ENCODE results near the gene KIF26B. TPM values are rescaled to one million over a fixed set of nuclear protein-coding genes. Genes with fewer than 3 reads are reported as not detected.

KIF26B gene
- total RNA-seq, 1 donor from 2014 or later: 3.4 TPM

- no peak for DNase-seq (ENCODE audit: low spot score)
- no peaks in the 10 kb centered on the region for H3K27me3 Mint-ChIP-seq (ENCODE audit: unreplicated experiment)
- H3K9me3 Mint-ChIP-seq (ENCODE audit: unreplicated experiment): no peaks in the 10 kb centered on the region
- H3K36me3 Mint-ChIP-seq (ENCODE audit: low read depth, unreplicated experiment): no peaks in the 10 kb centered on the region
- H3K4me3 Mint-ChIP-seq (ENCODE audit: unreplicated experiment): no peak overlapping the region
- no peak for TF ChIP-seq CTCF (IDR thresholded peaks at IDR 0.05; ENCODE audit: unreplicated experiment)
- H3K27ac Mint-ChIP-seq (ENCODE audit: unreplicated experiment): no peak overlapping the region
- H3K4me1 Mint-ChIP-seq (ENCODE audit: unreplicated experiment): no peaks in the 10 kb centered on the region
Observed at GRCh38 chr1:245393694-245394093, 238.9 kb downstream of the KIF26B start.

DNA sequence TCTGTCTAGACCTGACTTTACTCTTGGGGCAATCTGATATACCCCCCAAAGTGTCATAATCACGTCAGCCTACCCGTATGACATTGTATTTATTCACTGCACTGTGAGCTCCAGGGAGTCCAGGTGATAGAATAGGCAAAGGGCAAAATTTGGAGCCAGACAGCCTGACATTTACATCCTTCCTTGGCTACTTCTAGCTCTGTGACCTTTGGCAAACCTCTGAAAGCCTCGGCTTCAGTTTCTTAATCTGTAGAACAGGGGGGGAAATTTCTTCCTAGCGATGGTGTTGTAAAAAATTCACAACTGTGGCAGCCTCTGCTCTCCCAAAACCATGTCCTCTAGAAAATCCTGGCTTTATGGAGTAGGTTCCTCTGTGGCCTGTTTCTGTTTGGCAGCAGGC, 240.9 kb downstream of the KIF26B start:
- DNase-seq (ENCODE audit: low spot score): no peak
- Mint-ChIP-seq H3K27ac (ENCODE audit: unreplicated experiment) (no peak overlapping the region), H3K36me3 (ENCODE audit: low read depth, unreplicated experiment) (no peaks in the 10 kb centered on the region), H3K9me3 (ENCODE audit: unreplicated experiment) (no peaks in the 10 kb centered on the region), H3K4me1 (ENCODE audit: unreplicated experiment) (no peaks in the 10 kb centered on the region), H3K4me3 (ENCODE audit: unreplicated experiment) (no peak overlapping the region), H3K27me3 (ENCODE audit: unreplicated experiment) (no peaks in the 10 kb centered on the region)
- TF ChIP-seq CTCF (IDR thresholded peaks at IDR 0.05; ENCODE audit: unreplicated experiment): no peak

GRCh38 chr1:245396615-245397014, 241.8 kb downstream of the KIF26B start:
- Mint-ChIP-seq H3K27me3 (ENCODE audit: unreplicated experiment) (no peaks in the 10 kb centered on the region), H3K36me3 (ENCODE audit: low read depth, unreplicated experiment) (no peaks in the 10 kb centered on the region), H3K9me3 (ENCODE audit: unreplicated experiment) (no peaks in the 10 kb centered on the region), H3K27ac (ENCODE audit: unreplicated experiment) (no peak overlapping the region), H3K4me3 (ENCODE audit: unreplicated experiment) (no peak overlapping the region), H3K4me1 (ENCODE audit: unreplicated experiment) (no peaks in the 10 kb centered on the region)
- DNase-seq (ENCODE audit: low spot score): no peak
- no peak for TF ChIP-seq CTCF (IDR thresholded peaks at IDR 0.05; ENCODE audit: unreplicated experiment)

DNA sequence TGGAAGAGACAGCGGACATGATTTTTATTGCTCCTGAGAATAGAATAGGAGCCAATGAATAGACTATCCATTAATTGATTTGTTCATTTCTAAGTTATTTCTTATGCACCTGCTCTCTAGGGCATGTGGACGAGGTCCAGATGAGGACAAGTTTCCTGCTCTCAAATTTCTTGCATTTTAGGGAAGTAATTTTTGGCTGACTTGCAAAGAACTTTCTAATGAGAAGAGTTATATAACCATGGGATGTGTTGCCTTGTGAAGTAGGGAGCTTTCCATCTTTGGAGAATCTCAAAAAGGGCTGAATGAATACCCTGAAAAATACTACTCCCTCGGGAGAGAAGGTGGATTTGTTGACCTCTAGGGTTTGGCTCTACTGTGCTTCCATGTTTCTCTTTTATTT, 243.0 kb downstream of the KIF26B start:
- Mint-ChIP-seq H3K9me3 (ENCODE audit: unreplicated experiment) (no peaks in the 10 kb centered on the region), H3K27me3 (ENCODE audit: unreplicated experiment) (no peaks in the 10 kb centered on the region), H3K4me1 (ENCODE audit: unreplicated experiment) (no peaks in the 10 kb centered on the region), H3K4me3 (ENCODE audit: unreplicated experiment) (no peak overlapping the region), H3K27ac (ENCODE audit: unreplicated experiment) (no peak overlapping the region), H3K36me3 (ENCODE audit: low read depth, unreplicated experiment) (no peaks in the 10 kb centered on the region)
- no peak for TF ChIP-seq CTCF (IDR thresholded peaks at IDR 0.05; ENCODE audit: unreplicated experiment)
- DNase-seq (ENCODE audit: low spot score): no peak

DNA sequence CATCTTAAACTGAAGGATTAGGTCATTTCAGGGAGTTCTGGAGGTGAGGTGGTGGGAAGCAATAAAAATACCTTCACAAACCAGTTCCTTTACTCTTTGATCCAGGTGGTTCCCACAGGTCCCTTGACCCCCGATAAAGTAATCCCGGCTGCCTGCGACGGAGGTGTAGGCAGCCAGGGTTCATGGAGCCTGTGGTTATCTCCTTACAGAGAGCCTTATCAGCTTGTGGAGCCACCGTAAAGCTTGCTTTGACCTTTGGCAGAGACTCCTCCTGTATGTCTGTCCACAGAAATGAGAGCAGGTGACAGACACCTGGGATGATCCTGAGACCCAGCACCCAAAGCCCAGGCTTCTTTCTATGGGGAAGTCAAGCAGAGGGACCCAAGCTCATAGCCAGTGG, 243.4 kb downstream of the KIF26B start:
- no peak for TF ChIP-seq CTCF (IDR thresholded peaks at IDR 0.05; ENCODE audit: unreplicated experiment)
- Mint-ChIP-seq H3K27ac (ENCODE audit: unreplicated experiment) (no peak overlapping the region), H3K36me3 (ENCODE audit: low read depth, unreplicated experiment) (no peaks in the 10 kb centered on the region), H3K4me1 (ENCODE audit: unreplicated experiment) (no peaks in the 10 kb centered on the region), H3K4me3 (ENCODE audit: unreplicated experiment) (no peak overlapping the region), H3K27me3 (ENCODE audit: unreplicated experiment) (no peaks in the 10 kb centered on the region), H3K9me3 (ENCODE audit: unreplicated experiment) (no peaks in the 10 kb centered on the region)
- no peak for DNase-seq (ENCODE audit: low spot score)
